Activated T-helper 9 cell treated with anti-CD3 and anti-CD28 coated beads, Interleukin-2, amount 50 U/mL, for 16 hours (primary cell): ENCODE results near the gene NEO1.

Experiments
- DNase-seq: peaks from one replicate; pipeline ENCODE4 v3.0.0-alpha.2; 2020; ENCODE audit warnings: low read depth

Gene NEO1

DNA sequence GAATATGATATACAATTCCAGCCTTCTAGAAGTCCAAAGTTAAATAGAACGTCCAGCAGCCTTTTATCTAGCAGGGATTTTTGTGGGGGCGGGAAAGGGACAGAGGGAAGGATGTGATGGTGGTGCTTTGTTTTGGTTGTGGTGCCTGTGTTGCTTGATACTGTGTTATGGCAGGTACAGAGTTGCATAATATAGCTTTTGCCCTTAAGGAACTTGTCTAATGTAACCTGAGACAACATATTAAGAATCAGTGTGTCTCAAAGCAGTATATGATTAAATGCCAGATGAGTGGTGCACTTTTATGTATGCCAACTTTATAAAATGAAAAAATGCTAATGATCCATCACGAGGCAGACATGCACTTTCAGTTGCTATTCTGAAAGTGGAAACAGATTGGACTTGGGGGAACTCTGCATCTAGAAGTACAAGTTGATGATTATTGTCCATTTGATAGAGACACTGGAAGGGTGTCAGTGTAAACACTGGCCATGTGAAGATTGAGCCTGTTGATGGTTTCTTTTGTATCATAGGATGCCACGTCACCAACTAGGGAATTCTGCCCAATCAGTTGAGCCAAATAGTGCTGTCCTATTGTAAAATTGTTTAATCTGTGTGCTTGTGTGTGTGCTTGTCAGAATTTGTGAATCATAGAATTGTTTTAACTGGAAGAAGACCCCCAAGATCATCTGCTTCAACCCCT, 23.0 kb downstream of the NEO1 start:
- no peak for DNase-seq

DNA sequence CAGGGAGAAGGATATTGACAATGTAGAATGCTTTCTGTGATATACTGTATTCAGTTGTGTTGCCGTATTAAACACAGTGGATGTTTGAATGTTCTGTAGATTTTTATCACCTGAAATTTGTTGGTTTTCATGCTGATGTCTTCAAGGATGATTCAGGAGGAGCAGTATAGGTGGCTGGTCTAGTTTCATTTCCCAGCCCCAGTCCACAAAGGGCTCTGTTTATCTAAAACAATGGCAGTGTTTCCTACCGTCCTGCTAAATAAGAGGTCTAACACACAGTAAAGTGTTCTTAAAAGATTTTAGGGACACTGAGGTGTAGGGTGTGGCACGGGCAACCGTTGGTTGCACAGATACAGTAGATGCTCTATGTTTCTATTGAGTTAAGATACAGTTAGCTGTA, 26.0 kb downstream of the NEO1 start:
- no peak for DNase-seq

DNA sequence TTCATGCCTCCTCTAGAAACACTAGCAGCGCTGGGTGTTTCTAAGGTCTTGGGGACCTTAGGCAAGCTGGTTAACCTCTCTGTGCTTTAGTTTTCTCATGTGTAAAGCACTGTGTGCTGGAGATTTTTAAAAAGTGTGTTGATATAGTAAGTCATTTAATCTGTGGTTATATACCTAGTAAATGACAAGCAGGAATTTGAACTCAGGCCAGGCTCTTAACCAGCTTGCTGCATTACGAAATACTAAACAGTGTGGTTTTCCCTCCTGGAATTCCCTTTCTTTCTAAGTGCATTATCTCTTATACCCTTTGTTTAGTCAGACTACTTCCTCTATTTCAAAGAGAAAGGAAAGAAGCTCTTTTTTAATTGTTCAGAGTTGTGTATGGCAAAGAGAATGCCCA, 26.5 kb downstream of the NEO1 start:
- no peak for DNase-seq

DNA sequence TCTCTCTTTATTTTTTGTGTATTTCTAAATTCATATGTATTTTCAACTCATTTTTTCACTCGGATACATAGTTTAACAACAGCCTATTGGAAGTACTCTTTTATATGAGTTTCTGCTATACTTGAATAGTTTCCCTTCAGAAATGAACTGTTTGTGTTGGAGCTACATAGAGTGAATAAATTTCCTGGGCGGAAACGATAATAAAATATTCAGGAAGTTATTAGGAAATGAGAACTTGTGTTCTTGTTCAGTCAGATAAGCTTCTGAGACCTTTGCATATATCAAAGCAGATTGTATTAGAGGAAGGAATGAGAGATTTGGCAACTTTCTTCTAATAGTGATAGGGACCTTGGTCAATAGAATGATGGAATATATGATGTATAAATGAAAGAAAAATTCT, 27.3 kb downstream of the NEO1 start:
- DNase-seq: no peak

DNA sequence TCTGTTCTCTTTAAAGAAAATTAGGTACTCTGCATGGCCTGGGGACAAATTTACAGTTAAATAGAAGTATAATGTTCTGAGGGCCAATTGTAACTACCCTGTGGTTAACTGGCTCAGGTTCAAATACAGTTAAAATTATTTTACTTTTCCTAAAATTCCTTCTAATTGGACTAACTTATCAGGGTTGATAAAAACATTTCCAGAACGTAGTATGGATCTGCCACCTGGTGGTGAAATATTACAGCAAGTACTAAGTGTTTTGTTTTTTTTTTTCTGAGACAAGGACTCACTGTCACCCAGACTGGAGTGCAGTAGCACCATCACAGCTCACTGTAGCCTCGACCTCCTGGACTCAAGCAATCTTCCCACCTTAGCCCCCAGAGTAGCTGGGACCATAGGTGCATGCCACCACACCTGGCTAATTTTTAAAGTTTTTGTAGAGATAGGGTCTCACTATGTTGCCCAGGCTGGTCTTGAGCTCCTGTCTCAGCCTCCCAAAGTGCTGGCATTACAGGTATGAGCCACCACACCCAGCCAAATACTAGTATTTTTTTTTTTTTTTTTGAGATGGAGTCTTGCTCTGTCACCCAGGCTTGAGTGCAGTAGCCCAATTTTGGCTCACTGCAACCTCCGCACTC, 29.2 kb downstream of the NEO1 start:
- DNase-seq: no peak

DNA sequence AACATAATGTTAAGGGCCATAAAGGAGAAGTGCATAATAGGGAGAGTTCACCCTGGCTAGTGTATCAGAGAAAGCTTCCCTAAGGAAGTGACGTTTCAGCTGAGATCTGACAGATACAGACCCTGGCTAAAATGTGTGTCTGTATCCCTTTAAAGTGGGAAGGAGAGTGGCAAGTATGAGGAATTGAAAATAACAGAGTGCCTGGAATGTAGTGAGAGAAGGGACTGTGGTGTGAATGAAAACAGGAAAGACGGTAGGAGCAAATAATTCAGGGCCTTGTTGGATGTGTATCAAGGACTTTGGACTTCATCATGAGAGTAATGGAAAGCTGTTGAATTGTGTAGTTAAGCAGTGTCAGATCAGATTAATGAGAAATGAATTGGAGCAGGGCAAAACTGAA, 30.5 kb downstream of the NEO1 start:
- no peak for DNase-seq

DNA sequence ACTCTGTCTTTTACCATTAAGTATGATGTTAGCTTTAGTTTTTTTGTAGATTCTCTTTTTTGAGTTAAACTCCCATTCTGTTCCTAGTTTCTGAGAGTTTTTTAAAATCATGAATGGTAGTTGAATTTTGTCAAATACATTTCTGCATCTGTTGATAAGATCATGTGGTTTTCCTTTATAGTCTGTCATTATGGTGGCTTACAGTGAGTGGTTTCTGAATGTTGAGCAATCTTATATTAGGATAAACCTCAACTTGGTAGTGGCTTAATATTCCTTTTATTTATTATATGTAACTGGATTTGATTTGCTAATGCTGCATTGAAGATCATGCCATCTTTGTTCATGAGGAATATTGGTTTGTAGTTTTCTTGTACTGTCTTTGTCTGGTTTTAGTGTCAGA, 34.8 kb downstream of the NEO1 start:
- DNase-seq: no peak

DNA sequence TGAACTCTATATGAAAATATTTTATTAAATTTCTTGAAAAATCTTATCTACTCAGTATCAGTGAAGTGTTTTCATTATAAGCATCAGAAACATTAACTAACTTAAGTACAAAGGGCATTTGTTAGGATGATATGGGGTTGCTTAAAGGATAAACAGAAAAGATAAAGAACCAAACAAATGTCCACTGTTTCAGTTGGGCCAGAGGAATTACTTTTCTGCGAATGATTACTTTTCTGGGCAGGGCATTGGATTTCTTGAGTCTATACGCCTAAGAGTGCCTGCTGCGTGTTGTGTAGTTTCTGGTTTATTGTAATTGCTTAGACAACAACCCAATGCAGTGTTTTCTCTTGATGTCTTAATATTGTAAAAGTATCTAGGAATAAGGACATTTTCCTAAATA, 52.8 kb downstream of the NEO1 start:
- no peak for DNase-seq

DNA sequence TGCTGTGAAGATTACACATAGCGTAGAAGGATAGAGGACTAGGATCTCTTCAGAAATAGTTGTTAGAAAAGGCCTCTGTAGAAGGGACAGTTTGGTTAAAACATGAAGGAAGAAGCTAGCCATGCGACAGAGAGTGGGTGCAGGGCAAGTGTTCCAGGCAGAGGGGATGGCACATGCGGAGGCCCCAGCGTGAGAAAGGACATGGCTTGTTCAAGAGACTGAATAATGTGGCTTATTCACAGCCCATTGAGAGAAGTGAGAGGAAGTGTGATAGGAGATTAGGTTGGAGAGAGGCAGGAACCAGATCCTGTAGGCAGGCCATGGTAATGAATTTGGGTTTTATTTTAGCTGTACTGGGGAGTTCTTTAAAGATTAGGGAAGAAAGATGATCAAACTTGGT, 56.4 kb downstream of the NEO1 start:
- DNase-seq: no peak

DNA sequence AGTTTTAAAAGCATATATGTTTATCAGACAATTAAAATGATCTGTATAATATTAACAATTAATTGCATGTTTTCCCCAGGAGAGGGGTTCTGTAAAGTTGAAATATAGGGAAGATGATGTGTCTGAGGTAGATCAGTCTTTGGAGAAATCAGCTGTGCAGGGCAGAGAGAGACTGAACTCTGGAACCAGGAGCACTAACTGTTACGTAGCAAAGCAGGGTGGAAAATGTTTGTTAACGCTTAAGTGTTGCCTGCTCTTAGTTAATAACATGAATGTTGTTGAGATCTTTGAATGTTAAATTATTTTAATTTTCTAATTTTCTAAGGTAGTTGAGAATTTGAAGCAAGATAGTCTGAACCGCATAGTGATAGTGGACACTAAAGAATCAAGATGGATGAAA, 57.5 kb downstream of the NEO1 start:
- DNase-seq: no peak

DNA sequence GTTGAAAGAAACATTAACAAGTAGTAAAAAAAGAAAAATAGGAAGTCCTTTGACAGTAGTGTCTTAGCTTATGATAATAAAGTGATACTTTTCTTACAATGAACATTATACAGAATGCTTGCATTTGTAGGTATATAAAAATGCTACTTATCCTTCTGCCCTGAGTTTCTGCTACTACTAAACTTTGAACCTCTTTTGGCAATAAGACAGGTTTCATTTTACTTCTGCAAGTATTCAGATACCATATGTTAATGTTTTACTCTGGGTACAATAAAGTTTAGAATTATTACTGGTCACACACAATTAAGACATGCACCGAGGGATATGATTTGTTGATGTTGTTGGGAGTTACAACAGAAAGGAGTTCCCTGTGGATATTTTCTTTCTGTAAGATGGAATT, 57.9 kb downstream of the NEO1 start:
- no peak for DNase-seq

DNA sequence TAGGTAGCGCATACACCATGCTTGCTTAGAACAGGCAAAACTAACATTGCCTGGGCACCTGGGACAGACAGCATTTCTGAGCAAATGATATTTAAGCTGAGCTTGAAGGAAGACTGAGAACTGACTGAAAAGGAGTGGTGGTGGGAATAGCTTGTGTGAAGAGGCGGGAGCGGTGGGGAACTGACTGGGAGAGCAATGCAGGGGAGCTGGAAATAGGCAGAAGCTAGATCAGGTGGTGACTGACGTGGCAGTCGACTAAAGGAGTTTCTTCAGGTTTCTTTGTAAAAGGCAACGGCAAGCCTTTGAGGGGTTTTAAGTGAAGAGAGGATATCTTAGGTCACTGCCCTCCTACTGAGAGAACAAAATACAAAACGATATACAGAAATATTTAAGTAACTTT, 61.8 kb downstream of the NEO1 start:
- no peak for DNase-seq

DNA sequence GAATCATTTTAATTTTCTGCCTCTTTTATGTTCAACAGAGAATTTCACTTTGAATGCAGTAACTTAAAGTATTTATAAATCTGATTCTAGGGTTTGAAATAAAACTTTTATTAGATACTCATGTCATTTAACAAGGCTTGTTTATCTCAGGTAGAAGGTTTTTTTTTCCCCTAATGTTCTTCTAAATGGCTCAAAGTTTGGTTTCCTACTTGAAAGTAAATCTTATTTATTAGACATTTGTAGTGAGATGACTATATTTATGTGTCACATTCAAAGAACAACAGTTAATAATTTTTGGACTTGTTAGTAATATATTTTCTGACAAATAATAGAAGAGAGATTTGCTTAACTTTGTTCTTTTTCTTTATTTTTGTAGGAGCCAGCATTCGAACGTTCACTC, 63.9 kb downstream of the NEO1 start:
- no peak for DNase-seq

DNA sequence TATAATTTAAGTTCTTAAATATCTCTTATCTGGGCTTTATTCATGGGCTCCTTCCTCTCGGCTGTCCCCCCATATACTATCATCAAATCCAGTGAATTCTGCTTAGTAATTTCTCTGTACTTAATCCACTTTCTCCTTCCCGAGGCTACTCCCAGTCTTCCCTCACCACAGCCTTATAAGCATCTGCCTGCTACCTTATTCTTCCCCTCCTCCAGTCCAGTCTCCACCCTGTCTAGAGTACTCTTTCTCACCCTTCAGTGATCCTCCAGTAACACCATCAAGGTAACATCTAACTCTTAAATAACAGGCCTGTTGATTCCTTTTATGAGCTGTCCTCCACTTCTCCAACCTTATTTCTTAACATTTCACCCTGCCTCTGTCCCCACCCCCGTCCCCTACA, 65.8 kb downstream of the NEO1 start:
- DNase-seq: no peak

DNA sequence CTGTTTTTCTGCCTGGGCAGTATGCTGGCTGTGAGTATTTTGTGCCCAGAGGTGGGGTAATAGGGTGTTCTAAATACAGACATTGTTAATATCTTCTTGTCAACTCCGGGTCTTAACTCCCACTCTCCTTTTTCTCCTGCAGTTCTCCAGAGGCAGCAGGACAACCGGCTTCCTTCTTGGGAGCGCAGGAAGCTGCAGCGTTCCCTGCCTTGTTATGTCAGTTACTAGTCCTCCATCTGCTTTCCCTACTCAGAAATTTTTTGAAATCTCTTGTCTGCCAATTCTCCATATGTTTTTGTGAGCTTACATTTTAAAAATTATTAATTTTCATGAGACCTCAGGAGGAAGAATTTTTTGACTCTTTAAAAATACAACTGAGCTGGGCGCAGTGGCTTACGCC, 67.2 kb downstream of the NEO1 start:
- no peak for DNase-seq

DNA sequence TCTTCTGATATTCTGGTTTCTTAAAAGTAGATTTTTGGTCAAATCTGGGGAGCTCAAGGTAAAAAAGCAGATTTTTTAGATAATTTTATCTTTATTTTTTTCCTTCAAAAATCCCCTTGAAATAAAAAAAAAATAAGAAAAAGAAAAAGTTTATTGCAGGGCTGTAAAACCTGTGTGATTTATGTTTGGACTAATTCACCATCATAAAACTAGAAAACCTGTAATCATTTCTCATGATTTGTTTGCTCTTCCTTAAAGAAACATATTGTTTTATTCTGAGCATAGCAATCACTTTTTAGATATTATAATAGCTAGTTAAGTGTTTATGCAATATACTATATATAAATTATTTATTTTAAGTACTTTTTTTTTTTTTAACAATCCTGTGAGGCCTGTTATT, 68.0 kb downstream of the NEO1 start:
- no peak for DNase-seq

DNA sequence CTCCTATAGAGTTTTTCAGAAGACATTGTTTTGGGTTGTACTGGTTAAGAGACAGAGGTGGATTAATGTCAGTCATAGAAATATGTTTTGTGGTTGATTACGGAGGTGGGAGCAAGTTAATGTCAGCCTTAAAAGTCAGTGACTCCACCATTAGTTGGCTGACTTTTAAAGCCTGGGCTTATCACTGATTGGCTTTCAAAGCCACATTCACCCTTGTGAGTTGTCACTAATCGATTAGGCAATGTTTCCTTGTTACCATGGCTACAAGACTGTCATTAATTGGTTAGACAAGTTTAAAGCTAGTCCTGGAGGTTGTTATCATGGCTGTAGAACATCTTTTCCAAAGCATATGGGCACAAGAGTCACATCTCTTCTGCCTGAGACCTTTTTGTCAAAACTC, 73.0 kb downstream of the NEO1 start:
- DNase-seq: no peak

DNA sequence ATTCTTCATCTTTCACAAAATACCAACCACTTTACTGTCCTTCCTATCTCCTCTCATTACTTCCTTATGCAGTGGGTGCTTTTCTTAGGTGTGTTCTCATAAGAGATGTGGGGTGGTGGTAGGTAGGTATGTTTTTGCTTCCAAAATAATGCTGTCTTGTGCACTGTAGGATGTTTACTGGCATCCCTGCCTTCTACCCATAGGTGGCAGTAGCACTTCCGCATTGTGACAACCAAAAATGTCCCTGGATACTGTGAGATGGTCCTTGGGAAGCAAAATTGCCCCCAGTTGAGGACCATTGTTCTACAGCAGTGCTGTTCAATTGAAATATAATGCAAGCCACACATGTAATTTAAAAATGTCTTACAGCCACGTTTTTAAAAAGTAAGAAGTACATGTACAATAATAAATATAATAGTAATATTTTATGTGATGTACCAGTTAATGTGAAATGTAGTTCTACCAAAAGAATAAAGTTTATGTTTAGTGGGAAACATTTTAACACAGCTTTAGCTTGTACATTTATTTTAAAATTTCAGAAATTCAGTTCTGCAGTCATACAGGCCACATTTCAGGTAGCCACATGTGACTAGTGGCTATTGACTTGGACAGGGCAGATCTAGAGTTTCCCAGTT, 75.2 kb downstream of the NEO1 start:
- DNase-seq: peak; percentile 9

DNA sequence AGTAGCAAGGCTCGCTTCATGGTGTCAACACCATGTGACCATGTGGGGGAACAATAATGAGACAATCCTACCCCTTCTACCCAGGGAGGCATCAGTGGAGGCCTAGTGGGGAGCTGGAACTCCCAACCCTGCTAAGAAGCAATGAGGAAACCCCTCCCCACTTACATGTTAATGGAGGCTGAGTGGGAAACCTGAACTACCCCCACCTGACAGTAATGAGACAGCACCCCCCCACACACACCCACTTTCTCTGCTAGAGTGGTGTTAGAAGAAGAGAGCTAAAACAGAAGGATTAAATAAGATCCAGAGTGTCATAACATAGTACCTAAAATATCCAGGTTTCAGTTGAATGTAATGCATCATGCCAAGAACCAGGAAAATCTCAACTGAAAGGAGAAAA, 78.6 kb downstream of the NEO1 start:
- DNase-seq: no peak

DNA sequence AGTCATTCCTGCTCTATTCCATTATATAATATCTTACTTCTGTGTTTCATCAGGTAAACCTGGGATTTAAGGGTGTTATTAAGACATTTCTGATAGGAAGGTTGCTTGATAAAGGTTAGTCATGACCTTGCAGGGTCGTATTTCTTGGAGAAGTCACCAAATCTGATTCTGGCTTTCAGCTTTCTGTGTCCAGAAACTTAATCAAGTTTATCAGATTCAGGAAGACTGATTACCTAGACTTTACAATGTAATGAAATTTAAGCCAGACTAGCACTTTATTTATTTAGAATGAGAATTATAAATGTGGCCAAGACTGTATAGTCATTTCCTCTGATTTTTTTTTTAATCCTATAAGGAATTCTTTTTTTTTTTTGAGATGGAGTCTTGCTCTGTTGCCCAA, 81.9 kb downstream of the NEO1 start:
- DNase-seq: no peak

DNA sequence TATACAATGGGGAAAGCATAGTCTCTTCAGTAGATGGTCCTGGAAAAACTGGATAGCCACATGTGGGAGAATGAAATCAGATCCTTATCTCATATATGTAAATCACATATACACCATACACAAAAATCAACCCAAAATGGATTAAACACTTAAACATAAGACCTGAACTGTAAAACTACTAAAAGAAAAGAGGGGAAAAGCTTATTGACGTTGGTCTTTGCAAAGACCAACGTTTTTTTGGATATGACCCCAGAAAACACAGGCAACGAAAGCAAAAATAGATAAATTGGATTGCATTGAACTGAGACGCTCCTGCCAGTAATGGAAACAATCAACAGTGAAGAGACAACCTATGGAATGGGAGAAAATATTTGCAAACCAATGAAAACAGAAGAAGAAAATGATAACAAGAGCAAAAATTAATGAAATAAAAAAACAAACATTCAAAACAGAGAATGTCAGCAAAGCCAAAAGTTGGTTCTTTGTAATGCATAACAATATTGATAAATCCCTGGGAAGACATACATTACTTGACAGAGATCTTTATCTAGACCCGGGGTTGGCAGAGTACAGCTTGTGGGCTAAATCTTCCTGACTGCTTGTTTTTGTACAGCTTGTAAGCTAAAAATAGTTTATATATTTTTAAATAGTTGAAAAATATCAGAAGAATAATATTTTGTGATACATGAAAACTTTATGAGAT, 86.9 kb downstream of the NEO1 start:
- no peak for DNase-seq

DNA sequence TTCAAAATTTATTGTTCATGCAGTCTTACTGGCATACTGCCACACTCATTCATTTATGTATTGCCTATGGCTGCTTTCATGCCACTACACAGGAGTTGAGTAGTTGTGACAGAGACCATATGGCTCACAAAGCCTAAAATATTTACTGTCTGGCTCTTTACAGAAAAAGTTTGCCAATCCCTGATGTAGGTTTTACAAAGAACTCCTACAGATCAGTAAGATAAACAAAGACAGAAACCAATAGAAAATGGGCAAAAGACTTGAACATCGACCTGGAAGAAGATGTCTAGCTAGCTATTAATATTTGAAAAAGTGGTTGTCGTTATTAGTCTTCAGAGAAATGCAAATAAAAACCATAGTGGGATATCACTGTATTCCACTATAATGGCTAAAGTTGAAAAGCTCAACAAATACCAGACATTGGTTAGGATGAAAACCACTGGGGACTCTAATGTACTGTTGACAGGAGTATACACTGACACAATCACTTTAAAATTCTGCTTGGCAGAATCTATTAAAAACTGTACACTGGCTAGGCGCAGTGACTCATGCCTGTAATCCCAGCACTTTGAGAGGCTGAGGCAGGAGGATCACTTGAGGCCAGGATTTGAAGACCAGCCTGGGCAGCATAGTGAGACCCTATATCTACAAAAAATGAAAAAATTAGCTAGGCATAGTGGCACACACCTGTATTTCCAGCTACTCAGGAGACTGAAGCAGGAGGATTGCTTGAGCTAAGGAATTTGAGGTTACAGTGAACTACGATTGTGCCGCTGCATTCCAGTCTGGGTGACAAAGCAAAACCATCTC, 87.7 kb downstream of the NEO1 start:
- DNase-seq: no peak
